HG03095 (cell line): Measurements from ENCODE around the gene EIF2B5.

Experiments
- ATAC-seq: cut with Tn5 transposase; IDR thresholded peaks from one replicate; pipeline ENCODE4 v1.9.1; 2021; ENCODE audit warnings: moderate library complexity; ENCODE audit not compliant: unreplicated experiment

EIF2B5 gene

GRCh38 chr3:184192889-184193288 is 57.7 kb downstream of the EIF2B5 start:
- no peak for ATAC-seq

GRCh38 chr3:184193991-184194539 is 58.9 kb downstream of the EIF2B5 start:
- ATAC-seq = no peak
